Glutamatergic neuron (in vitro differentiated cells): ENCODE measurements around the gene KCNH1. TPM values are rescaled to one million over a fixed set of nuclear protein-coding genes. Genes with fewer than 3 reads are reported as not detected.

Experiments used
- DNase-seq: peaks from one replicate; pipeline ENCODE4 v3.0.0; 2022
- H3K27ac Mint-ChIP-seq: one replicate; pipeline ENCODE4 v1.8.0; 2020; ENCODE audit warnings: mild to moderate bottlenecking, mixed read lengths, inconsistent platforms; ENCODE audit not compliant: unreplicated experiment
- H3K27me3 Mint-ChIP-seq: one replicate; pipeline ENCODE4 v1.8.0; 2020; ENCODE audit warnings: mild to moderate bottlenecking, moderate library complexity, mixed read lengths, inconsistent platforms; ENCODE audit not compliant: unreplicated experiment
- H3K36me3 Mint-ChIP-seq: one replicate; pipeline ENCODE4 v1.8.0; 2020; ENCODE audit warnings: mild to moderate bottlenecking, mixed read lengths, inconsistent platforms; ENCODE audit not compliant: unreplicated experiment
- H3K4me1 Mint-ChIP-seq: one replicate; pipeline ENCODE4 v1.8.0; 2020; ENCODE audit warnings: mild to moderate bottlenecking, low read depth, mixed read lengths, inconsistent platforms; ENCODE audit not compliant: unreplicated experiment
- H3K4me3 Mint-ChIP-seq: one replicate; pipeline ENCODE4 v1.8.0; 2020; ENCODE audit warnings: mild to moderate bottlenecking, mixed read lengths, inconsistent platforms; ENCODE audit not compliant: unreplicated experiment
- H3K9me3 Mint-ChIP-seq: one replicate; pipeline ENCODE4 v1.8.0; 2020; ENCODE audit warnings: mild to moderate bottlenecking, moderate library complexity, mixed read lengths, inconsistent platforms; ENCODE audit not compliant: unreplicated experiment
- CTCF ChIP-seq: fragments of 200-600 bp; sonication (generic); IDR thresholded peaks from one replicate; pipeline ENCODE4 v1.5.0; 2021; ENCODE audit not compliant: partially characterized antibody, unreplicated experiment
- total RNA-seq: library from RNA; stranded (reverse); fragmentation: NEBNext Ultra II Directional; extraction: Animal tissue kit (Norgen Biotek cat#: 25700); gene quantifications from one replicate; pipeline ENCODE4 v1.2.1, GENCODE V29; 2021; ENCODE audit not compliant: unreplicated experiment

The KCNH1 gene
- total RNA-seq, 1 donor from 2014 or later = 7.8 TPM

- DNase-seq = no peak
- Mint-ChIP-seq H3K4me3 (no peak overlapping the region), H3K36me3 (peaks cover 2% of the 10 kb centered on the region), H3K9me3 (no peaks in the 10 kb centered on the region), H3K4me1 (peaks cover 6% of the 10 kb centered on the region), H3K27ac (no peak overlapping the region), H3K27me3 (no peaks in the 10 kb centered on the region)
- peak; percentile 45 for TF ChIP-seq CTCF
Measured at GRCh38 chr1:211135342-211135950, 1.5 kb upstream of the KCNH1 start.

- no peaks in the 10 kb centered on the region for H3K36me3 Mint-ChIP-seq
- H3K27ac Mint-ChIP-seq = no peak overlapping the region
- H3K4me3 Mint-ChIP-seq = peak overlapping the region; percentile 82
- no peaks in the 10 kb centered on the region for H3K9me3 Mint-ChIP-seq
- no peak for TF ChIP-seq CTCF
- H3K4me1 Mint-ChIP-seq = peaks cover 6% of the 10 kb centered on the region
- no peak for DNase-seq
- H3K27me3 Mint-ChIP-seq = no peaks in the 10 kb centered on the region
Measured at GRCh38 chr1:211133393-211133835, 534 bp downstream of the KCNH1 start.

GRCh38 chr1:211132721-211133392 is 1.1 kb downstream of the KCNH1 start:
- H3K9me3 Mint-ChIP-seq = no peaks in the 10 kb centered on the region
- H3K27me3 Mint-ChIP-seq = no peaks in the 10 kb centered on the region
- no peak for TF ChIP-seq CTCF
- no peak overlapping the region for H3K27ac Mint-ChIP-seq
- no peak for DNase-seq
- no peaks in the 10 kb centered on the region for H3K36me3 Mint-ChIP-seq
- H3K4me1 Mint-ChIP-seq = peaks cover 6% of the 10 kb centered on the region
- H3K4me3 Mint-ChIP-seq = peak overlapping the region; percentile 82

- no peak for TF ChIP-seq CTCF
- no peaks in the 10 kb centered on the region for H3K9me3 Mint-ChIP-seq
- no peaks in the 10 kb centered on the region for H3K36me3 Mint-ChIP-seq
- H3K27ac Mint-ChIP-seq = no peak overlapping the region
- H3K4me1 Mint-ChIP-seq = peaks cover 8% of the 10 kb centered on the region
- no peak overlapping the region for H3K4me3 Mint-ChIP-seq
- no peaks in the 10 kb centered on the region for H3K27me3 Mint-ChIP-seq
- DNase-seq = no peak
Measured at GRCh38 chr1:211129776-211130175, 4.2 kb downstream of the KCNH1 start.

GRCh38 chr1:211127166-211127565 is 6.8 kb downstream of the KCNH1 start:
- Mint-ChIP-seq H3K9me3 (peaks cover 11% of the 10 kb centered on the region), H3K36me3 (no peaks in the 10 kb centered on the region), H3K27ac (no peak overlapping the region), H3K4me3 (no peak overlapping the region), H3K27me3 (peaks cover 3% of the 10 kb centered on the region), H3K4me1 (peaks cover 6% of the 10 kb centered on the region)
- no peak for TF ChIP-seq CTCF
- no peak for DNase-seq
